ENCODE results near the gene CYLD.

GRCh38 chr16:50831751-50832150 is 89.9 kb downstream of the CYLD start:
- no peak for TF ChIP-seq CTCF (IDR thresholded peaks at IDR 0.05)
- TF ChIP-seq POLR2A (IDR thresholded peaks at IDR 0.05) = no peak
